WTC11 (cell line): Measurements from ENCODE around the gene AMER2. TPM values are rescaled to one million over a fixed set of nuclear protein-coding genes. Genes with fewer than 3 reads are reported as not detected.

ENCODE experiments used
- ATAC-seq: fragments of 200-7000 bp; cut with Tn5 transposase; 2 replicates; pipeline ENCODE4 v1.10.0; 2021; ENCODE audit warnings: mild to moderate bottlenecking, moderate library complexity
- CTCF ChIA-PET: fragments of 300-600 bp; sonication (Branson Sonifier 250); formaldehyde crosslinking; loops from one replicate; lab custom pipeline; 2021; ENCODE audit warnings: antibody characterized with exemption; lab: Charles Lee
- POLR2A ChIA-PET: fragments of 350-600 bp; sonication (Branson Sonifier 250); formaldehyde crosslinking; loops from one replicate; lab custom pipeline; 2021; ENCODE audit warnings: antibody characterized with exemption; lab: Charles Lee
- DNase-seq: peaks from one replicate; pipeline ENCODE4 v3.0.0; 2021; ENCODE audit warnings: low spot score
- H3K27ac Mint-ChIP-seq: 2 replicates; pipeline ENCODE4 v1.8.0; 2021; ENCODE audit warnings: mixed read lengths
- H3K27me3 Mint-ChIP-seq: 2 replicates; pipeline ENCODE4 v1.8.0; 2021; ENCODE audit warnings: low read depth, mild to moderate bottlenecking, moderate library complexity, mixed read lengths
- H3K36me3 Mint-ChIP-seq: 2 replicates; pipeline ENCODE4 v1.8.0; 2021; ENCODE audit warnings: mixed read lengths
- H3K4me1 Mint-ChIP-seq: 2 replicates; pipeline ENCODE4 v1.8.0; 2022; ENCODE audit warnings: mixed read lengths
- H3K4me3 Mint-ChIP-seq: 2 replicates; pipeline ENCODE4 v1.8.0; 2021; ENCODE audit warnings: mild to moderate bottlenecking, moderate library complexity, mixed read lengths
- H3K9me3 Mint-ChIP-seq: 2 replicates; pipeline ENCODE4 v1.8.0; 2021; ENCODE audit warnings: mixed read lengths
- ETV6 ChIP-seq: sonication (generic); formaldehyde crosslinking; IDR thresholded peaks from 2 replicates; pipeline ENCODE4 v1.8.1; 2022; ENCODE audit warnings: mild to moderate bottlenecking, missing genetic modification reagents
- FOXK1 ChIP-seq: sonication (generic); formaldehyde crosslinking; IDR thresholded peaks from 2 replicates; pipeline ENCODE4 v1.8.0; 2022; ENCODE audit warnings: mild to moderate bottlenecking, moderate library complexity, missing genetic modification reagents
- FOXP1 ChIP-seq: sonication (generic); formaldehyde crosslinking; IDR thresholded peaks from 2 replicates; pipeline ENCODE4 v1.8.0; 2022; ENCODE audit warnings: missing genetic modification reagents, mild to moderate bottlenecking, moderate library complexity, borderline replicate concordance
- GTF2I ChIP-seq: fragments of 250-450 bp; sonication (Bioruptor Pico); conservative IDR thresholded peaks from 2 replicates; pipeline ENCODE4 v1.4.0; 2021; ENCODE audit warnings: mild to moderate bottlenecking
- JAZF1 ChIP-seq: fragments of 250-450 bp; sonication (Bioruptor Pico); IDR thresholded peaks from 2 replicates; pipeline ENCODE4 v1.9.0; 2021; ENCODE audit warnings: moderate library complexity, mild to moderate bottlenecking, inconsistent platforms
- MXD4 ChIP-seq: fragments of 250-450 bp; sonication (Bioruptor Pico); IDR thresholded peaks from 2 replicates; pipeline ENCODE4 v1.8.0; 2021; ENCODE audit warnings: mild to moderate bottlenecking, moderate library complexity, borderline replicate concordance
- NFYB ChIP-seq: sonication (generic); formaldehyde crosslinking; conservative IDR thresholded peaks from 2 replicates; pipeline ENCODE4 v1.8.0; 2022; ENCODE audit warnings: low read depth, missing genetic modification reagents
- NR3C1 ChIP-seq: sonication (generic); formaldehyde crosslinking; conservative IDR thresholded peaks from 2 replicates; pipeline ENCODE4 v1.8.1; 2023; ENCODE audit warnings: low read depth, mild to moderate bottlenecking, missing genetic modification reagents
- OVOL2 ChIP-seq: fragments of 250-450 bp; sonication (Bioruptor Pico); IDR thresholded peaks from 2 replicates; pipeline ENCODE4 v1.9.0; 2021; ENCODE audit warnings: mild to moderate bottlenecking, borderline replicate concordance
- RORB ChIP-seq: fragments of 250-450 bp; sonication (Bioruptor Pico); IDR thresholded peaks from 2 replicates; pipeline ENCODE4 v1.9.0; 2021; ENCODE audit warnings: mild to moderate bottlenecking
- SMAD4 ChIP-seq: sonication (generic); formaldehyde crosslinking; IDR thresholded peaks from 2 replicates; pipeline ENCODE4 v1.8.0; 2022; ENCODE audit warnings: mild to moderate bottlenecking, missing genetic modification reagents
- TP53 ChIP-seq: sonication (generic); formaldehyde crosslinking; IDR thresholded peaks from 2 replicates; pipeline ENCODE4 v1.8.1; 2023; ENCODE audit warnings: mild to moderate bottlenecking, missing genetic modification reagents
- ZBTB21 ChIP-seq: sonication (generic); formaldehyde crosslinking; IDR thresholded peaks from 2 replicates; pipeline ENCODE4 v1.8.1; 2023; ENCODE audit warnings: mild to moderate bottlenecking, missing genetic modification reagents, borderline replicate concordance
- ZNF121 ChIP-seq: sonication (generic); formaldehyde crosslinking; IDR thresholded peaks from 2 replicates; pipeline ENCODE4 v1.8.0; 2023; ENCODE audit warnings: missing genetic modification reagents
- ZNF263 ChIP-seq: sonication (generic); formaldehyde crosslinking; IDR thresholded peaks from 2 replicates; pipeline ENCODE4 v1.8.1; 2022; ENCODE audit warnings: low read depth, mild to moderate bottlenecking, moderate library complexity, missing genetic modification reagents
- ZNF416 ChIP-seq: fragments of 250-450 bp; sonication (Bioruptor Pico); IDR thresholded peaks from 2 replicates; pipeline ENCODE4 v1.9.0; 2021; ENCODE audit warnings: mild to moderate bottlenecking, inconsistent platforms
- ZNF423 ChIP-seq: fragments of 250-450 bp; sonication (Bioruptor Pico); IDR thresholded peaks from 2 replicates; pipeline ENCODE4 v2.1.2; 2022; ENCODE audit warnings: mild to moderate bottlenecking, moderate library complexity
- total RNA-seq: library from RNA; stranded (reverse); gene quantifications from 3 replicates; pipeline ENCODE4 v1.2.3, GENCODE V29; 2021
- TF ChIP-seq, protein P1 (sequence below): fragments of 200-600 bp; IDR thresholded peaks from 2 replicates; pipeline ENCODE4 v1.8.0; 2022; ENCODE audit warnings: antibody characterized with exemption
- TF ChIP-seq, protein P2 (sequence below): sonication (generic); formaldehyde crosslinking; IDR thresholded peaks from 2 replicates; pipeline ENCODE4 v1.8.1; 2022; ENCODE audit warnings: mild to moderate bottlenecking, missing genetic modification reagents, moderate library complexity, borderline replicate concordance
- TF ChIP-seq, protein P3 (sequence below): fragments of 250-450 bp; sonication (Bioruptor Pico); IDR thresholded peaks from 2 replicates; pipeline ENCODE4 v1.9.0; 2021; ENCODE audit warnings: mild to moderate bottlenecking
- TF ChIP-seq, protein P4 (sequence below): sonication (generic); formaldehyde crosslinking; IDR thresholded peaks from 2 replicates; pipeline ENCODE4 v1.8.0; 2022; ENCODE audit warnings: mild to moderate bottlenecking, missing genetic modification reagents
- TF ChIP-seq, protein P5 (sequence below): sonication (generic); formaldehyde crosslinking; IDR thresholded peaks from 2 replicates; pipeline ENCODE4 v1.8.1; 2023; ENCODE audit warnings: mild to moderate bottlenecking, missing genetic modification reagents, moderate library complexity

Gene AMER2
- total RNA-seq, 1 experiment from 2014 or later, result 0.48 TPM

DNA sequence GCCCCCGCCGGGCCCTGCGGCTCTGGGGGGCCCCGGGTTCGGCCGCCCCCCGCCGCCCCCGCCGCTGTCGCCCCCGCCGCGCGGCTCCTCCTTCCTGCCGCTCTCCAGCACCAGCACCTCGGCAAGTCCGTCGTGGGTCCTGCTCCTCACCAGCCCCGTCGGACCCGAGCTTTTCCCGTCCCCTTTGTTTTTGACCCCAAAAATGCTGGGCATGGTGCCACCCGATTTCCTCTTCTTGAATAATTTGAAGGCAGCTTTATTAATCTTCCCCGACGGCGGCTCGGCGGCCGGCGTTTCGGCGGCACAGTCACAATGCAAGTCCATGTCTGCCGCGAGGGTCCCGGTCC is 945 bp downstream of the AMER2 start:
- Mint-ChIP-seq H3K9me3 (no peaks in the 10 kb centered on the region), H3K4me1 (peaks cover 37% of the 10 kb centered on the region), H3K36me3 (no peaks in the 10 kb centered on the region), H3K4me3 (peak overlapping the region; percentile 82), H3K27me3 (peaks cover 67% of the 10 kb centered on the region), H3K27ac (no peak overlapping the region)
- ChIA-PET POLR2A (no interaction called here), CTCF (interaction anchor here (2.0 kb wide), 1 partner anchor 78 kb away, joined by 4 read pairs; no protein-coding TSS in a partner anchor)
- ATAC-seq, result no peak
- no peak for DNase-seq
- TF ChIP-seq ZBTB21 (CRISPR knock-in tag) (no peak), OVOL2 (CRISPR knock-in tag) (no peak), FOXK1 (CRISPR knock-in tag) (no peak), FOXP1 (CRISPR knock-in tag) (no peak), RORB (CRISPR knock-in tag) (no peak), ZNF121 (no peak), NR3C1 (CRISPR knock-in tag) (no peak)
- TF ChIP-seq, protein P1, sequence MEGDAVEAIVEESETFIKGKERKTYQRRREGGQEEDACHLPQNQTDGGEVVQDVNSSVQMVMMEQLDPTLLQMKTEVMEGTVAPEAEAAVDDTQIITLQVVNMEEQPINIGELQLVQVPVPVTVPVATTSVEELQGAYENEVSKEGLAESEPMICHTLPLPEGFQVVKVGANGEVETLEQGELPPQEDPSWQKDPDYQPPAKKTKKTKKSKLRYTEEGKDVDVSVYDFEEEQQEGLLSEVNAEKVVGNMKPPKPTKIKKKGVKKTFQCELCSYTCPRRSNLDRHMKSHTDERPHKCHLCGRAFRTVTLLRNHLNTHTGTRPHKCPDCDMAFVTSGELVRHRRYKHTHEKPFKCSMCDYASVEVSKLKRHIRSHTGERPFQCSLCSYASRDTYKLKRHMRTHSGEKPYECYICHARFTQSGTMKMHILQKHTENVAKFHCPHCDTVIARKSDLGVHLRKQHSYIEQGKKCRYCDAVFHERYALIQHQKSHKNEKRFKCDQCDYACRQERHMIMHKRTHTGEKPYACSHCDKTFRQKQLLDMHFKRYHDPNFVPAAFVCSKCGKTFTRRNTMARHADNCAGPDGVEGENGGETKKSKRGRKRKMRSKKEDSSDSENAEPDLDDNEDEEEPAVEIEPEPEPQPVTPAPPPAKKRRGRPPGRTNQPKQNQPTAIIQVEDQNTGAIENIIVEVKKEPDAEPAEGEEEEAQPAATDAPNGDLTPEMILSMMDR, result no peak

DNA sequence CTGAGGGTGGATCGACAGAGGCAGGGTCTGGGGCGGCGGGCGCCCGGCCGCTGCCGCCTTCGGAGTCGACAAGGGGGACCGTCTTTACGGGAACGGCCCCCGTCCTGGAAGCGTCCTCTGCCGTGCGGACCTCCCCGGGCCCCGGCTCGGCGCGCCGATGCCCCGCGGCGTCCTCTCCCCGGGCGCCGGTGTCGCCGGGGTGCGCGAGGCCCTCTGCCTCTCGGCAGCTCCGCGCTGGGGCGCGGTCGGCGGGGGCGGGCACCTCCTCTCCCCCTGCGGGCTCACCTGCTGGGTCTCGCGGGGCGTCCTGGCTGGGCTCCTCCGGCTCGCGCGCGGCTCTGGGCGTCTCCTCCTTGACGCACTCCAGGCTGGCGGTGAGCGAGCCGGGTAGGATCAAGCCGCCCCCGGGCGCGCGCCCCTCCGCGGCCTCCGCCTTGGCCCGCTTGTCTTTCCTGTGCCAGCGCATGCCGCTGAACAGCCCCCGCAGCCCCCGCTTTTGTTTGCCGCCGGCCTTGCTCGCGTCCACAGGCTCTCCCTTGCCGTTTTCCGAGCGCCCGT is 1.5 kb downstream of the AMER2 start:
- no peaks in the 10 kb centered on the region for H3K9me3 Mint-ChIP-seq
- DNase-seq, result peak; percentile 57
- H3K27ac Mint-ChIP-seq, result no peak overlapping the region
- no peaks in the 10 kb centered on the region for H3K36me3 Mint-ChIP-seq
- peak; percentile 61 for ATAC-seq
- H3K4me3 Mint-ChIP-seq, result peak overlapping the region; percentile 82
- peaks cover 67% of the 10 kb centered on the region for H3K27me3 Mint-ChIP-seq
- H3K4me1 Mint-ChIP-seq, result peaks cover 40% of the 10 kb centered on the region
- ChIA-PET CTCF (interaction anchor here (2.0 kb wide), 1 partner anchor 78 kb away, joined by 4 read pairs; no protein-coding TSS in a partner anchor), POLR2A (no interaction called here)
- TF ChIP-seq ZNF423 (CRISPR knock-in tag), result peak; percentile 80; the same call in 1 of the 2 replicates
- TF ChIP-seq TP53 (CRISPR knock-in tag), result no peak

DNA sequence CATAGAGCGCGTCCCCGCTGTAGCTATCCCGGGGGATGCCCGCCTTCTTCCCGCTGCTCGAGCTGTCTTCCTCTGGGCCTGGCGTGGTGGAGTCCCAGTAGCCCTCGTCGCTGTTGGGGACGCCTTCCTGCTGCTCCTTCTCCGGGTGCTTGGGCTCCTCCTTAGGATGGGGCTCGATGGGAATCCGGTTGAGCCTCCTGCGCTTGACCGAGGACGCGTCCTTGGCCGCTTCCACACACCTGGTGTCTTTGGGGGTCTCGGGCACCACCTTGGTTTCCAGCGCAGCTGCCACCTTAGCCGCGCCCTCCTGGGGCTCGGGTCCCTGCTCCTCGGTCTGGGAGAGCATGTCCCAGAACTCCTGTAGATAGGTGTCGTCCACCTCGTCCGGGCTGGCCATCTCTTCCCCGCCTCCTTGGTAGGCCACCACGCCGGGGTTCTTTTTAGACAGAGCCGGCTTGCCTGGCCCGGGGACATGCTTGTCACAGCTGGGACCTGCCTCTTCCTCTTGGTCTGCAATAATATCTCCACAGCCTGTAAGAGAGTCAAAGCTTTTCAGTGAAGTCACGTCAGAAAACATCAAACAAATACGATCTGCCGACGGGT is 2.0 kb downstream of the AMER2 start:
- CTCF ChIA-PET, result interaction anchor here (2.0 kb wide), 1 partner anchor 79 kb away, joined by 4 read pairs; no protein-coding TSS in a partner anchor
- no peak for DNase-seq
- Mint-ChIP-seq H3K27me3 (peaks cover 61% of the 10 kb centered on the region), H3K4me3 (peak overlapping the region; percentile 69), H3K36me3 (no peaks in the 10 kb centered on the region), H3K4me1 (peaks cover 46% of the 10 kb centered on the region), H3K27ac (no peak overlapping the region), H3K9me3 (no peaks in the 10 kb centered on the region)
- ATAC-seq, result no peak
- no peak for TF ChIP-seq GTF2I (CRISPR knock-in tag)
- no peak for TF ChIP-seq ZNF416
- no peak for TF ChIP-seq ZNF263 (CRISPR knock-in tag)
- POLR2A ChIA-PET, result no interaction called here

DNA sequence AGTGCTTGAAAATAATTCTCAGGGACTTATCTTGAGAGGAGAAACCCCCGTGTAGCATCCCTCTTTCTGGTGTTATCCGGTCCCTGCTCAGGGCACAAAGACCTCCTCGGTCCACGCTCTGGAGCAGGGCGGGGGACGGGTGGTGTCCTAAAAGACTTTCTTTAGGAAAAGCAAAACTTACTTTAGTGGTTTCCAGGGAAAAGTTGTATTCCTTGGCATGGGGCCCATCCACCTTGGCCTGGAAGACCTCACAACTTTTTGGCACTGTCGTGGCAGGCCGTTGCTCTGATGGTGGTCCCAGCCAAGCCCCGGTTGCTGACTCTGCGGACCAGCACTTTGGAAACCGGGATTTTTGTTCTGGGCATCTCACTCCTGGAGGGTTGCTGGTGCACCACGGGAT is 2.7 kb downstream of the AMER2 start:
- Mint-ChIP-seq H3K9me3 (no peaks in the 10 kb centered on the region), H3K27me3 (peaks cover 56% of the 10 kb centered on the region), H3K36me3 (no peaks in the 10 kb centered on the region), H3K27ac (no peak overlapping the region), H3K4me3 (peak overlapping the region; percentile 45; the same call in 1 of the 2 replicates), H3K4me1 (peaks cover 48% of the 10 kb centered on the region)
- CTCF ChIA-PET, result no interaction called here
- POLR2A ChIA-PET, result no interaction called here
- no peak for ATAC-seq
- no peak for DNase-seq
- TF ChIP-seq NFYB (CRISPR knock-in tag) (no peak), JAZF1 (no peak), ETV6 (CRISPR knock-in tag) (no peak), MXD4 (no peak), ZNF263 (CRISPR knock-in tag) (no peak), SMAD4 (CRISPR knock-in tag) (no peak)
- TF ChIP-seq, protein P2, sequence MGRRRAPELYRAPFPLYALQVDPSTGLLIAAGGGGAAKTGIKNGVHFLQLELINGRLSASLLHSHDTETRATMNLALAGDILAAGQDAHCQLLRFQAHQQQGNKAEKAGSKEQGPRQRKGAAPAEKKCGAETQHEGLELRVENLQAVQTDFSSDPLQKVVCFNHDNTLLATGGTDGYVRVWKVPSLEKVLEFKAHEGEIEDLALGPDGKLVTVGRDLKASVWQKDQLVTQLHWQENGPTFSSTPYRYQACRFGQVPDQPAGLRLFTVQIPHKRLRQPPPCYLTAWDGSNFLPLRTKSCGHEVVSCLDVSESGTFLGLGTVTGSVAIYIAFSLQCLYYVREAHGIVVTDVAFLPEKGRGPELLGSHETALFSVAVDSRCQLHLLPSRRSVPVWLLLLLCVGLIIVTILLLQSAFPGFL, result no peak
- TF ChIP-seq, protein P3, sequence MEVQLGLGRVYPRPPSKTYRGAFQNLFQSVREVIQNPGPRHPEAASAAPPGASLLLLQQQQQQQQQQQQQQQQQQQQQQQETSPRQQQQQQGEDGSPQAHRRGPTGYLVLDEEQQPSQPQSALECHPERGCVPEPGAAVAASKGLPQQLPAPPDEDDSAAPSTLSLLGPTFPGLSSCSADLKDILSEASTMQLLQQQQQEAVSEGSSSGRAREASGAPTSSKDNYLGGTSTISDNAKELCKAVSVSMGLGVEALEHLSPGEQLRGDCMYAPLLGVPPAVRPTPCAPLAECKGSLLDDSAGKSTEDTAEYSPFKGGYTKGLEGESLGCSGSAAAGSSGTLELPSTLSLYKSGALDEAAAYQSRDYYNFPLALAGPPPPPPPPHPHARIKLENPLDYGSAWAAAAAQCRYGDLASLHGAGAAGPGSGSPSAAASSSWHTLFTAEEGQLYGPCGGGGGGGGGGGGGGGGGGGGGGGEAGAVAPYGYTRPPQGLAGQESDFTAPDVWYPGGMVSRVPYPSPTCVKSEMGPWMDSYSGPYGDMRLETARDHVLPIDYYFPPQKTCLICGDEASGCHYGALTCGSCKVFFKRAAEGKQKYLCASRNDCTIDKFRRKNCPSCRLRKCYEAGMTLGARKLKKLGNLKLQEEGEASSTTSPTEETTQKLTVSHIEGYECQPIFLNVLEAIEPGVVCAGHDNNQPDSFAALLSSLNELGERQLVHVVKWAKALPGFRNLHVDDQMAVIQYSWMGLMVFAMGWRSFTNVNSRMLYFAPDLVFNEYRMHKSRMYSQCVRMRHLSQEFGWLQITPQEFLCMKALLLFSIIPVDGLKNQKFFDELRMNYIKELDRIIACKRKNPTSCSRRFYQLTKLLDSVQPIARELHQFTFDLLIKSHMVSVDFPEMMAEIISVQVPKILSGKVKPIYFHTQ (CRISPR knock-in tag), result no peak
- TF ChIP-seq, protein P4, sequence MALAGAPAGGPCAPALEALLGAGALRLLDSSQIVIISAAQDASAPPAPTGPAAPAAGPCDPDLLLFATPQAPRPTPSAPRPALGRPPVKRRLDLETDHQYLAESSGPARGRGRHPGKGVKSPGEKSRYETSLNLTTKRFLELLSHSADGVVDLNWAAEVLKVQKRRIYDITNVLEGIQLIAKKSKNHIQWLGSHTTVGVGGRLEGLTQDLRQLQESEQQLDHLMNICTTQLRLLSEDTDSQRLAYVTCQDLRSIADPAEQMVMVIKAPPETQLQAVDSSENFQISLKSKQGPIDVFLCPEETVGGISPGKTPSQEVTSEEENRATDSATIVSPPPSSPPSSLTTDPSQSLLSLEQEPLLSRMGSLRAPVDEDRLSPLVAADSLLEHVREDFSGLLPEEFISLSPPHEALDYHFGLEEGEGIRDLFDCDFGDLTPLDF (CRISPR knock-in tag), result no peak
- TF ChIP-seq, protein P5, sequence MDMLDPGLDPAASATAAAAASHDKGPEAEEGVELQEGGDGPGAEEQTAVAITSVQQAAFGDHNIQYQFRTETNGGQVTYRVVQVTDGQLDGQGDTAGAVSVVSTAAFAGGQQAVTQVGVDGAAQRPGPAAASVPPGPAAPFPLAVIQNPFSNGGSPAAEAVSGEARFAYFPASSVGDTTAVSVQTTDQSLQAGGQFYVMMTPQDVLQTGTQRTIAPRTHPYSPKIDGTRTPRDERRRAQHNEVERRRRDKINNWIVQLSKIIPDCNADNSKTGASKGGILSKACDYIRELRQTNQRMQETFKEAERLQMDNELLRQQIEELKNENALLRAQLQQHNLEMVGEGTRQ, result no peak
